HPDE6-E6E7 (cell line): ENCODE data around the gene EFHC1.

Experiments used
- DNase-seq: peaks from one replicate; pipeline ENCODE4 v3.0.0; 2011; ENCODE audit warnings: missing footprints; ENCODE audit errors: extremely low spot score

The EFHC1 gene

DNA sequence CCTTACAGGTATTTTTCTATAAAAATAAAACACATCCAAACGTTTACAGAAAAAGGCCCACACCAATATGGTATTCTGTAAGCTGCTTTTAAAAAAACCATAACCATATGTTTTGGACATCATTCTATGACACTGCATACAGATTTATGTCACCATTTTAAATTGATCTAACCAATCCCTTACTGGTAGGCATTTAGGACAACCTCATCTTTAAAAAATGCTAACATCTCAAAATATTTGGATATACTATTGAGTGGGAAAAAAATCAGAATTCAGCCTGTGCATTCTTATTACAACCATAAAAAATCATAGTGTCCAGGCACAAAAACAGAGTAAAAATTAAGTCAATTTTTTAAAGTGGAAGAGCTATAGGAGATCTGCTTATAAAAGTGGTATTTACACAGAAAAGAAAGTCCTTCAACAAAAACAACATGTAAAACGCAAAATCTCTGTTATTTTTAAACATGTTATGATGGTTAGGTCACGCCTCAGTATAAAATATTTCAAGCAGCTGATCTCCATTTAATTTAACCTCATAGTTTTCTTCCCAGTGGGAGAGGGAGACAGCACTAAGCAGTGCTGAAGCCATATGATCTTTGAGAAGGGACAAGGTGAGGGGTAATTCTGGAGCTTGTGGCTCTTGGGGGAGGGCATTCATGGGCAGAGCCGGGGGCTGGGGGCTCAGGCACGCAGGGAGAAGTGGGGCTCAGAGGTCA lies 135.5 kb downstream of the EFHC1 start:
- DNase-seq, result no peak

DNA sequence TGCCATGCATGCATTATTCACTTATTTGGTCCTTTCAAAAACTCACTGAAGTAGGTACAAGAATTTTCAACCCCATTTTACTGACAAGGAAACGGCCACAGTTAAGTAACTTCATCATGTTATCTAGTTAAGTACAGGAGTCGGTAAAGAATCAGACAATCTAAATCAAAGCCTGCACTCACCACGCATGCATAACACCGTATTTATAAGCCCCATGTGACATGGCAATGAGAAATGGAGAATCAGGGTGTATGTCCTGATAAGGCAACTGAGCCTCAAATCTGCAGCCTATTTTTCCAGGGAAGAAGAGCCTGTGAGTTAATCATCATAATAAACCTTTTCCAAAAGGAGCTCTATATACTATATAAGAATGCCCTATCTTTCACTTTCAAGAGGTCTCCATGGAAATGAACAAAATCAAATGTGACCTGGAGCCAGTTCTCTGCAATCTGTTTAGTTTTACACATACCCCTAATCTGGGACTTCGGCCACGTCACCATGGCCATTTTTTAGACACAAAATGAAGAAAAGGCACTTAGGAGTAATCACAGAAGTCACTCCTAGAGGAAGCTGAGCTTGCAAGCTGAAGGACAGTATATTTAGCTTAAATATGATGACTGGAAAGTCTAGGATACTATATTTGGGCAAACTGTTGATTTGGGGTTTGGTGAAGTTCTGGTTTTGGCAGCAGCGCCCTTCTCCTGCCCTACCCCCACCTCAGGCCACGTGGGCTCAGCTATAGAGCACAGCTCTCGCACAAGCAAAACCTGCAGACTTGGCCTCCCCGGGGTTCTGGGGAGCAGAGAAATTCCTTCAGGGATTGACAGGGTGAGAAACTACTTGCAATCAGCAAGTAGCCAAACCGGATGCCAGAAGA lies 137.5 kb downstream of the EFHC1 start:
- no peak for DNase-seq

DNA sequence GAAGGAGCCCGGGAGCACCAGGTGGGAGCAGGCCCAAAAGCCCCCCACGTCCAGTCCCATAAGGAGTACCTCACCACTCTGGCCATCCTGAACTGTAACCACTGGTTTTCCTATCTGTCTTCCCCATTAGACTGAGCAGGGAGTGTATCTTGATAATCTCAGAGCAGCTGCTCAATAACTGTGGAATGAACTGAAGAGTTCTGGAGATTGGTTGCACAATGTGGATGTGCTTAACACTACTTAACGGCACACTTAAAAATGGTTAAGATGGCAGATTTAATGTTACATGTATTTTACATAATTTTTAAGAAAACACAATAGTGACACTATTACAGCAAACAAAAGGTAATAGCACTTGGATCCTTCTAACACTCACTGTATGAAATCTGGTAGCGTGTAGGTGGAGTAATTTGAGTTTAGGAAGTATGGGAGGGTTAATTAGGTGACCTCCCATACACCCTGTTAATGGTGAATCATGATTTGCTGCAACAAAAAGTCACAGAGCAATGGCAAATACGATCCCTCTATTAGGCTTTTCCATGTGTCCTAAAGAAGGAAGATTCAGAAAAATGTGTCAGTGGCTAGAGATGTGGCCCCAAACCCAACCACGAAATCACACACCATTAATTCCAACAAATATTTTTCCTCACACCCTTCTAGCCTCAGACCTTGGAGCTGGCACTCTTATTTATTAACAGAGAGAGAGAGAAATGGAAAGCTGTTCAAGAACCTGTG lies 138.3 kb downstream of the EFHC1 start:
- DNase-seq, result no peak

DNA sequence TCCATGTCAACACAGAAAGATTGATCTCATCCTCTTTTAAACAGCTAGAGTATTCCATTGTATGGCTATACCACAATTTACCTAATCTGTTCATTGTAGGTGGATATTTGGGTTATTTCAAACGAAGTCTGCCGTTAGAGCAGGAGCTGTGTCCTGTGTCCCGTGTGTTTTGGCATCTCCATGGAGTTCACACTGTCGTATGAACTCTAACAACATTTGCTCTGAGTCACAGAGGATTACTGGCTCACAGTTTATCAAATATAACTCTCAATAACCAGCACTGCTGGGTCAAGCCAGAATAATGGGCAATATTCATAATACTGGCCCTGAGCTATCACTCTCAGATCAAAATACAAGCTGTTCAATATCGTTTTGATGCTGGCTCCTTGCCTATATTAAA lies 140.3 kb downstream of the EFHC1 start:
- no peak for DNase-seq

DNA sequence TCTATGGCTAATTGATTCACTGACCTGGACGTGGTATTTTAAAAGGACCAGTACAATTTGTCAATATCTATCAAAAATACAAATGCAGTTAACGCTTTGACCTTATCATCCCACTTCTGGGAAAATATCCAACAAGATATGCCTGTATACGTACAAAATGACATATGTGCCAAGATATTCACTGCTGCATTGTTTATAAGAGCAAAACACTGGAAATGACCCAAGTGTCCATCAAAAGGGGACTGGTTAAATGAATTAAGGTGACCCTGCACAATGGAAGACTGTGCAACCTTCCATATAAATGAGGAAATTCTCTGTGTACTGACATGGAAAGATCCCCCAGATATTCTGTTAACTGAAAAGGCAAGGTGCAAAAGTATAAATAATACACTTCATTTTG lies 142.8 kb downstream of the EFHC1 start:
- no peak for DNase-seq

DNA sequence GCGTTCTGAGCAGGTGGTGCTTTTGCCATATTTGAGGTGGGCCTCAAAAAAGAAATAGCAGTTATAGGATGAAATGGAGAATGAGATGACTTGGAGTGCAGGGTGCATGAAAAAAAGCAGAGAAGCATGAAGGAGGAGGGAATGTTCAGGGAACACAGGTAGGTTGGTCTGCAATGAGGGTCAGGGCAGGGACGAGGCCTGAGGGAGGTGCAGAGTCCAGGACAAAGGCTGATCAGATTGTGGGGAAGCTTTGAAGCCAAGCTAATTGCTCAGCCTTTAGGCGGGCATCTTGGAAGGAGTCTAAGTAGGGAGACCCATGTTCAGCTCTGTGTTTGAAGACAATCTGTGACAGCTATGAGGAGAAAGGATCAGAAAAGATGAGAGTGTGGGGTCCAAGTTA lies 144.7 kb downstream of the EFHC1 start:
- DNase-seq, result no peak

DNA sequence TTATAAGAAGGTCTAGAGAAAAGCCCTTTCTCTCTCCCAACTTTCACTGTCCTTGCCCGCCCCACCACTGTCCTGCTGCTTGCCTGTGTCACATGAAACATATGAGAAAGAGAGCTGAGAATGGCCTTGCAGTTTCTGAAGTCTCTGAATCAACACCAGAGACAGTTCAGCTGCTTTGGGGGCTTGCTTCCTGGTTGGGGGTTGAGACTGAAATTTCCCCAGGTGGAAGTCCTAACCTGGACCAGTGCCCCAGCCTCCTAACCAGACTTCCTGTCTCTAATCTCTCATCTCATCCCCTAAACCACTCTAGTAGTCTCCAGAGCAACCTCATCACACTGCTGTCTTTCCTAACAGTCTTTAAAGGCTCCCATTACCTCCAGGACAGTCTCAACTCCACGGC lies 146.1 kb downstream of the EFHC1 start:
- DNase-seq, result no peak

DNA sequence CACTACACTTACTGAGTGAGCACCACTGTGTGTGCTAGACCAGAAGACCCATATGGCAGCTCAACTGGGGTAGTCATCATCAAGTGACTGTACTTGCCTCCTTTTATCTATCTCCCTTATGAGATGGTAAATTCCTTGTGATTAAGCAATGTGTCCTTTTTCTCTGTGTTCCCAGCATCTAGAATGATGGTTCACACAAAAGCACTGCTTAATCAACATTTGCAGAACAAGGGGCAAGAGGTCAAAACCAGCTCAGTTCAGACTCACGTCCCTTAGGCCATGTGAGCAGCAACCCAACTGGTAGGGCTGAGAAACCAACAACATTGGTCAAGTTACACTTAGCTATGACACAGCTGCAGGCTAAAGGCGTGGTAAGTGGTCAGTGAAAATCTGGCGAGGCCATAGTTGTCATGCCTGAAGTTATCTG lies 146.7 kb downstream of the EFHC1 start:
- peak; percentile 45 for DNase-seq

DNA sequence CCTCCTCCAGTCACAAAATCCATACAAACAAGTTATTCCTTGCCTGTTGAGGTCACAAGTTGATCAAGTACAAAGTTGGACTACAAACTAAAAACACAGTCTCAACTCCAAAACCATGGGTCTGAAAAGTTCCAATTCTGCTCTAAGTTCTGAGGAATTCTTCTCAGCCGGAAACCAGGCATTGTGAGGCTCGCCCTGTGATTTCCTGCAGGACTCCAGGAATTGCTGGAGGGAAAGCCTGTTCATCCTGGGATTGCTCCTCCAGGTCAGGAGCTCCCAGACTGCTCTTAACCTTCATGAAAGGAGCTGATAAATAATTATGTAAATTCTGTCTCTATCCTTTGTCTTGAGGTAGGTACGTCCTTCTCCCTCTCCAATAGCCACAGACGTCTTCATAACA lies 148.2 kb downstream of the EFHC1 start:
- no peak for DNase-seq

DNA sequence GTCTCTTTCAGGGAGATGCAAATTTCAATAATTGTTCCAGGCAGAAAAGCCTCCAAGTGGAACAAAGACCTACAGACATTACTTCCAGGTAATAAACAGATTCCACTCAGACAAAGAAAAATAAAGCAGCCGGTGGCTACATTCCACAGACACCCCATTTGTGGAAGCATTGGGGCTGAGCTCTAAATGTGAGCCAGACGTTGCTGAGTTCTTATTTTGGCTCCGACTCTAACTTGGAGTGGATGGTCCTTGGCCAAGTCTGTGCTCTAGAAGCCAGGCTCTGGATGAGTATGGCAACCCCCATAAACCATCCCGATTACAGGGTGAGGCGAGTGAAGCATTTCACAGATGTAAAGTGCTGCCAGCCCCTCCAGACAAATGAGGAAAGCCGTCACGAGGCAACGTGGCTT lies 150.2 kb downstream of the EFHC1 start:
- DNase-seq, result no peak

DNA sequence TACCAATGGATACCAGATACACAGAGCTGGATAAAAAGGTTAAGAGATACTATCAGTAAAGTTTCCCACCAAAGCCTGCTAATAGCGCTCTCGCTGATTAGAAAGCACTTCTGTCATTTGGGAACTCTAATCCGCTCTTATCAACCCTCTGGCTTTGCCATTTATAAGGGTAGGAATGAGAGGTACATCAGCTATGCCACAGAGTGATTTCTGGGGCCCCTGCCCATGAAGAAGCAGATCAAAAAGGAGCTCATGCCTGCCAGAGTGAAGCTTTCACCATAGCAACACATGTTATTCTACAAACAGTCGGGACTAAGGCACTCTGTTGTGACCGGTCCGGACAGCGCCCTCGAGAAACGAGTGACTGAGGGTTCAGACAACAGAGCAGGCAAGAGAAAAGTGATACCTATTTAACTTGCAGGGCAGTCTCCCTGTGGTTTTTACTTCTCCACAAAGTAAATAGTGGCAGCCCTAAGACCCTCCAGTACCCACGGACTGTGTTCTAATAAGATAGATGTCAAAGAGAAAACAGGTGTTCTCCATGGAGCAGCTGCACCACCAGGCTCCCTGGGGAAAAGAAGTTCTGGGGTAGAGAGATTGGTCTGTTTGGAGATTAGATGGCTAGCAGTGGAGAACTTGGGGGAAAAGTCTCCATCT lies 151.1 kb downstream of the EFHC1 start:
- no peak for DNase-seq

DNA sequence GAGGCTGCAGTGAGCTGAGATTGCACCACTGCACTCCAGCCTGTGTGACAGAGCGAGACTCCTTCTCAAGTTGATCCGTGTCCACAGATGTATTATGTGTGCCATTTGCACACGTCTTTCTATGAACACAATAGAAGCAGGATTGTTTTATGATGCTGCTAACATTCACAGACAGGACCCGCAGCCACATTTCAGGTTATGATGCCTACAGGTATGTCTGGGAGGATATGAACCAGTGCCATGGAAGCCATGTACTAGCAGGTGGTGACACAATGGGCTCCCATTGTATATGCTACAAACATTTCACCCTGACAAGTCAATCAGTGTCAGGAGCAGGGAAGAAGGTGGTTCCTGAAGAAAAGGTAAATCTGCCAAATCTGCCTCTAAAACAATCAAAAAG lies 152.4 kb downstream of the EFHC1 start:
- DNase-seq, result no peak

DNA sequence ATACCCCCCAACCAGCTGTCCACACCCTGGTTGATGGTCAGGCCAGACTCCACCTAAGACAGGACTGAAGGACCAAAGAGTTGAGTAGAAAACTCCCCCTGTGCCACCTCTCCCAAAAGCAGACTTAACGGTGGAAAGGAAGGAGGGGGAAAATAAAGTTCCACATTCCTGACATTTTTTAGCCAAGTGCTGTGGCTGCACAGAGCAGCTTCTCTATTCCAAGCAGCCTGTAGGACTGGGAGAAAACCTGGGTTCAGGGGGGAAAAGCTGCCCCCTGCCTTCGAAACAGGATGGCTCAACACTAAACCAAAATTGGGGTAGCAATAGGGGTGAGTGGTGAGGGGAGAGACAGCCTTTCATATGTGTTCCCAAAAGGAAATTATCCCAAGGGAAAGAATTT lies 153.2 kb downstream of the EFHC1 start:
- no peak for DNase-seq
